OCI-LY3 (cell line): Measurements from ENCODE around the gene ALG5.

Source experiments
- EZH2phosphoT487 ChIP-seq: fragments of 200-600 bp; shearing (Covaris generic); IDR thresholded peaks from 2 replicates; pipeline ENCODE4 v1.6.1; 2018; ENCODE audit warnings: antibody characterized with exemption, mixed run types, low read depth
- TF ChIP-seq, protein P1 (sequence below): fragments of 200-600, 300-600 bp; sonication (generic); IDR thresholded peaks from 2 replicates; pipeline ENCODE4 v1.5.1; 2014; ENCODE audit warnings: antibody characterized with exemption, low read length, low read depth

DNA sequence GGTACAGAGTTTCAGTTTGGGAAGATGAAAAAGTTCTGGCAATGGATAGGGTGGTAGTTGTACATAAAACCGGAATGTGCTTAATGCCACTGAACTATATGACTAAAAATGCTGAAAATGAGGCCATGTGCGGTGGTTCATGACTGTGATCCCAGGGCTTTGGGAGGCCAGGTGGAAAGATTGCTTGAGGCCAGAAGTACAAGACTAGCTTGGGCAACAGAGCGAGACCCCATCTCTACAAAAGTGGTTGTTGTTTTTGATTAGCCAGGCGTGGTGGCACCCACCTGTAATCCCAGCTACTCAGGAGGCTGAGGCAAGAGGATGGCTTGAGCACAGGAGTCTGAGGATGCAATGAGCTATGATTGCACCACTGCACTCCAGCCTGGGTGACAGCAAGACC, 91.9 kb downstream of the ALG5 start:
- TF ChIP-seq, protein P1, sequence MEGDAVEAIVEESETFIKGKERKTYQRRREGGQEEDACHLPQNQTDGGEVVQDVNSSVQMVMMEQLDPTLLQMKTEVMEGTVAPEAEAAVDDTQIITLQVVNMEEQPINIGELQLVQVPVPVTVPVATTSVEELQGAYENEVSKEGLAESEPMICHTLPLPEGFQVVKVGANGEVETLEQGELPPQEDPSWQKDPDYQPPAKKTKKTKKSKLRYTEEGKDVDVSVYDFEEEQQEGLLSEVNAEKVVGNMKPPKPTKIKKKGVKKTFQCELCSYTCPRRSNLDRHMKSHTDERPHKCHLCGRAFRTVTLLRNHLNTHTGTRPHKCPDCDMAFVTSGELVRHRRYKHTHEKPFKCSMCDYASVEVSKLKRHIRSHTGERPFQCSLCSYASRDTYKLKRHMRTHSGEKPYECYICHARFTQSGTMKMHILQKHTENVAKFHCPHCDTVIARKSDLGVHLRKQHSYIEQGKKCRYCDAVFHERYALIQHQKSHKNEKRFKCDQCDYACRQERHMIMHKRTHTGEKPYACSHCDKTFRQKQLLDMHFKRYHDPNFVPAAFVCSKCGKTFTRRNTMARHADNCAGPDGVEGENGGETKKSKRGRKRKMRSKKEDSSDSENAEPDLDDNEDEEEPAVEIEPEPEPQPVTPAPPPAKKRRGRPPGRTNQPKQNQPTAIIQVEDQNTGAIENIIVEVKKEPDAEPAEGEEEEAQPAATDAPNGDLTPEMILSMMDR: no peak
- no peak for TF ChIP-seq EZH2phosphoT487
